Keratinocyte (primary cell): ENCODE data around the gene RANBP17.

Experiments used
- EZH2 ChIP-seq: IDR thresholded peaks from one replicate; pipeline ENCODE4 v1.6.1; 2012; ENCODE audit warnings: inconsistent platforms, mild to moderate bottlenecking, low read length, moderate library complexity
- TF ChIP-seq, protein P1 (sequence below), 3 experiments: IDR thresholded peaks in 1 of 3; conservative IDR thresholded peaks in 1 of 3; optimal IDR thresholded peaks in 1 of 3; 2 replicates in 2 of 3; 3 replicates in 1 of 3; pipeline versions ENCODE3 to v1.5.1; 2011; ENCODE audit warnings: low read length in 3 of 3, mild to moderate bottlenecking in 3 of 3, moderate library complexity in 2 of 3, control low read depth in 1 of 3, inconsistent platforms in 1 of 3; ENCODE audit not compliant: insufficient read depth in 2 of 3; ENCODE audit errors: extremely low read depth in 1 of 3

DNA sequence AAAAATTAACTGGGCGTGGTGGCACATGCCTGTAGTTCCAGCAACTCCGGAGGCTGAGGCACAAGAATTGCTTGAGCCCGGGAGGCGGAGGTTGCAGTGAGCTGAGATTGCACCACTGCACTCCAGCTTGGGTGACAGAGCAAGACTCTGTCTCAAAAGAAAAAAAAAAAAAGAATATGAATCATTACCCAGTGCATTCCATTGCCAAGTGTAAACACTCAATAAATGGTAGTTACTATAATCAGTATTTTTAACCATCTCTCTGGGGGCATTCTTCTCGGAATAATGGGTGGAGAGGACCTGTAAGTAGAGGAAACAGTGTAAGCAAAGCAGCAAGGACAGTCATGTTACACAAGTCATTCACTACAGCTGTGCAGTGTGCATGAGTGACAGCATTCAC lies 13.8 kb upstream of the RANBP17 start:
- TF ChIP-seq EZH2, result no peak
- TF ChIP-seq, protein P1, sequence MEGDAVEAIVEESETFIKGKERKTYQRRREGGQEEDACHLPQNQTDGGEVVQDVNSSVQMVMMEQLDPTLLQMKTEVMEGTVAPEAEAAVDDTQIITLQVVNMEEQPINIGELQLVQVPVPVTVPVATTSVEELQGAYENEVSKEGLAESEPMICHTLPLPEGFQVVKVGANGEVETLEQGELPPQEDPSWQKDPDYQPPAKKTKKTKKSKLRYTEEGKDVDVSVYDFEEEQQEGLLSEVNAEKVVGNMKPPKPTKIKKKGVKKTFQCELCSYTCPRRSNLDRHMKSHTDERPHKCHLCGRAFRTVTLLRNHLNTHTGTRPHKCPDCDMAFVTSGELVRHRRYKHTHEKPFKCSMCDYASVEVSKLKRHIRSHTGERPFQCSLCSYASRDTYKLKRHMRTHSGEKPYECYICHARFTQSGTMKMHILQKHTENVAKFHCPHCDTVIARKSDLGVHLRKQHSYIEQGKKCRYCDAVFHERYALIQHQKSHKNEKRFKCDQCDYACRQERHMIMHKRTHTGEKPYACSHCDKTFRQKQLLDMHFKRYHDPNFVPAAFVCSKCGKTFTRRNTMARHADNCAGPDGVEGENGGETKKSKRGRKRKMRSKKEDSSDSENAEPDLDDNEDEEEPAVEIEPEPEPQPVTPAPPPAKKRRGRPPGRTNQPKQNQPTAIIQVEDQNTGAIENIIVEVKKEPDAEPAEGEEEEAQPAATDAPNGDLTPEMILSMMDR (optimal IDR thresholded peaks at IDR 0.05 in 1 of 3, IDR thresholded peaks at IDR 0.05 in 1 of 3, conservative IDR thresholded peaks at IDR 0.05 in 1 of 3; ENCODE audit: extremely low read depth in 1 of 3, insufficient read depth in 2 of 3, low read length in 3 of 3), result no peak
